A549 treated with DMSO at 1 μM for 4 hours (cell line): ENCODE measurements around the gene COA3. TPM values are rescaled to one million over a fixed set of nuclear protein-coding genes. Genes with fewer than 3 reads are reported as not detected.

ENCODE experiments used
- total RNA-seq: library from RNA; stranded (reverse); fragments of 200-300 nt; extraction: Qiagen RNA extraction; gene quantifications from 5 replicates; pipeline ENCODE4 v1.2.3, GENCODE V29; 2022; ENCODE audit warnings: low read depth

Gene COA3, protein sequence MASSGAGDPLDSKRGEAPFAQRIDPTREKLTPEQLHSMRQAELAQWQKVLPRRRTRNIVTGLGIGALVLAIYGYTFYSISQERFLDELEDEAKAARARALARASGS
- 118 to 145 TPM (median 129 TPM) in 5 replicates for total RNA-seq

DNA sequence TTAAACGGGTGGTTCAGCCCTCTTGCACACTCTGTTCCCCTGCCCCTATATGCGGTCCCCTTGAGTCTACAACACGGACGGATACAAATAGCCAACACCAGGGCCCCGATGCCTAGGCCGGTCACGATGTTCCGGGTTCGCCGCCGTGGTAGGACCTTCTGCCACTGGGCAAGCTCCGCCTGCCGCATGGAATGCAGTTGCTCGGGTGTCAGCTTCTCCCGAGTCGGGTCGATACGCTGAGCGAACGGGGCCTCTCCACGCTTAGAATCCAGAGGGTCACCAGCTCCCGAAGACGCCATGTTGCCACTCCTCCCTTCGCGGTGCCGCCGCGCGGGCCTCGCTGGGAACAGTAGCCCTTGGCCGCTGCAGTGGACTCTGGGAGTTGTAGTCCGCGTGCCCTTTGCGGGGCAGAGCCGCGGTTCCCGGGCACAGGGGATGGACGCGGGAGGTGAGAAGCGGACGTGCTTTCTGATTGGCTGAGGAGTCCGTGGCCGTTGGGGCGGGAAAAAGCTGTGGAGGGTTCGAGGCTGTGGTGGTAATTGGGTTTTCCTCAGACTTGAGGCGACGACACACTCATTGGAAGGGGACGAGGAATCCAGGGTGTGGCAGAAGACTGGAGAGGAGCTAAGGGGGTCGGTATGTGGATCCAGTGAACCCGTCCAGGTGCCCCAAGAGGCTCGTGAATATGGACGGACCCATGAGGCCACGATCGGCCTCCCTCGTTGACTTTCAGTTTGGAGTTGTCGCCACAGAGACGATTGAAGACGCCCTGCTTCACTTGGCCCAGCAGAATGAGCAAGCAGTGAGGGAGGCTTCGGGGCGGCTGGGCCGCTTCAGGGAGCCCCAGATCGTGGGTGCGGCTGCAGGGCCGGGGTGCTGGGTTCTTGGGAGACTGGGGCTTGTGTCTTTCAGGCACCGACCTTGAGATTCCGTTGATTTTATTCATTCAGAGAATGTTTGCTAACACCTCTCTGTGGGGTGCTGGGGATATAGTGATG is at the start of gene COA3, which contains the start of gene CNTD1:
TSS of gene COA3 (minus strand) at position 322 of the 998 bp plus-strand sequence. CDS start at position 299, 23 bp downstream.
TSS of gene CNTD1 (plus strand) at position 479 of the 998 bp plus-strand sequence. CDS start at position 686, 207 bp downstream.

DNA sequence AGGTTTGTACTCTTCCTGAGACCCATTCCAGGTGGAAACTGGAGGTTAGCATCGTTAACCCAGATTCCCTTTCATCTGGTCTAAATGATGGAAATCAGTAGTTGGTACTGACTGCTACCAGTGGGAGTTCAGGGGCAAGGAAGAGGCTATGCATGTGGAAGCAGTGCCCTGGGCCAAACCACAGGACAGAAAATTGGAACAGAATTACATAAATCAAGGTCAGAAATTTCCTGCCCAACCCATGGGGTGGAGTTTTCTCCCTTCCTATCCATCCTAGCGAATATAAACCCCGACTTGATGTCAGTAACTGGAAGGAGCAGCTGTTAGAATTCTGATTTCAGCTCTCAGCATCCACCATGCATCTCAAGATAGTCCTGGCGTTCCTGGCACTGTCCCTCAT is 45.8 kb upstream of the COA3 start, which contains the start of gene AOC2:
TSS of gene AOC2 (plus strand) at position 310 of the 400 bp plus-strand sequence. CDS start at position 357, 47 bp downstream.

DNA sequence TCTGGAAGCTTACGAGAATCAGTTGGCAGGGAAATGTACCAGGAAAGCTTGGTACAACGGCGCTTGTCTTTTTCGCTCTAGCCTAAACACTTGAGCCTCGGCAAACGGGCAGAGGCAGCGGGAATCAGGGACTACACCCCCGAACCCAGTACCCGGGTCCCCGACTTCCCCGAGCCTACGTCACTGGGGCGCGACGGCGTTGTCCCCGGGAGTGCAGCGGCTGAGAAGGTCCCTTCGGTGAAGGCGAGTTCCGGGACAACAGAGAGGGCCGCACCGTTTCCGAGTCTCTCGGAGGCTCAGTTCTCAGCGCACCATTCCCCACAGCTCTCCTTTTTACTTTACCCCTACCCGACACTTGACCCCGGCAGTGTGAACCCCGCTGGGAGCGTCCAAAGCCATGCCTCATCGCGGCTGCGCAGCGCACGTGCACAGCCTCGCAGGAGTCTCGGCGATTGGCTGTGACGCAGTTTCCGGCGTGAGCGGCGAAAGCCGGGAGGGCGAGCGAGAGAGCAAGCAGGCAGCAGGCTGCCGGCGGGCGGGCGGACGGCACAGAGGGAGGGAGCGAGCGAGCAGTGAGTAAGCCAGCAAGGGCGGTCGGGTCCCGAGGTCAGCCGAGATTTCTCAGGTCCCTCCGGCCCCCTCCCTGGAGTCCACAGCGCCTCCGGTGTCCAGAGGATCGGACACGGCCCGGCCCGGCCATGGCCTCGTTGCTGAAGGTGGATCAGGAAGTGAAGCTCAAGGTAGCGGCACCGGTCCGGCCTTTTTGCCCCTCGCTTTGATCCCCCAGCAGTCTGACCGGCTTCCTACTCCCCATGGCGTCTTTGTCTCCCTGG is 34.6 kb upstream of the COA3 start, which contains the start of gene PSME3:
TSS of gene PSME3 (plus strand) at position 464 of the 833 bp plus-strand sequence. CDS start at position 699, 235 bp downstream.

DNA sequence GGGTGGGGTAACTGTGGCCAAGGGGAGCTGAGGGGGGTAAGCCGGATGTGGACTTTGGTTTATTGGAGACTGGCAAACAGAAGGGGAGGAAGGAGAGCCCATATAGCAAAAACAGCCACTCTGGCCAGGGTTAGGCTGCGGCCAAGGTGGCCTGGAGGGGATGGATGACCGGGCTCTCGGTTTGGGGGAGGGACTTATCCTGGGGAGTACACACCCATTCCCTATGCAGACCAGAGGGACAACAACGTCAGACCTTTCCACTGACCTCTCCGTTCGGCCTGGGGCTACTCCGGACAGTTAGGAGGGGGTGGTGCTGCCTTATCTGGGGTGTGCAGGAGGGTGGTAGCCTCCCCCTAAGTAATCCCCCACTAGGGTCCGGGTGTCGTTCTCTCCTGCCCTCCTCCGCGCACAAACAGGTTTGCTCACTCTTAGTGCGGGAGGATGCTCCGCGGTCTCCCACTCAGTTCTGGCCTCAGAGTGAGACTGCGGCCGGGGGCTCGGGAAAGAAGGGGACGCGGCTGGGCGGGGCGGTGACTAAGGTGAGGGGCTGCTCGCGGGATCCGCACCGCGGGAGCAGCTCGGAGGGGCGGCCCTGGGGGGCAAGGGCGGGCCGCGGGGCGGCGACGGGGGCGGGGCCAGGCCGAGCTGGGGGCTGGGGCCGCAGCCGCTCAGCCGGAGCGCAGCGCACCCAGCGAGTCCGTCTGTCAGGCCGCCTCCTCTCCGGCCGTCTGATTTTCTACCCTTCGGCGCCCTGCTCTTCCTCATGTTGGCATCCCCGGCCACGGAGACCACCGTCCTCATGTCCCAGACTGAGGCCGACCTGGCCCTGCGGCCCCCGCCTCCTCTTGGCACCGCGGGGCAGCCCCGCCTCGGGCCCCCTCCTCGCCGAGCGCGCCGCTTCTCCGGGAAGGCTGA is 18.3 kb downstream of the COA3 start, which contains the start of gene WNK4:
TSS of gene WNK4 (plus strand) at position 675 of the 915 bp plus-strand sequence. CDS start at position 764, 89 bp downstream.

DNA sequence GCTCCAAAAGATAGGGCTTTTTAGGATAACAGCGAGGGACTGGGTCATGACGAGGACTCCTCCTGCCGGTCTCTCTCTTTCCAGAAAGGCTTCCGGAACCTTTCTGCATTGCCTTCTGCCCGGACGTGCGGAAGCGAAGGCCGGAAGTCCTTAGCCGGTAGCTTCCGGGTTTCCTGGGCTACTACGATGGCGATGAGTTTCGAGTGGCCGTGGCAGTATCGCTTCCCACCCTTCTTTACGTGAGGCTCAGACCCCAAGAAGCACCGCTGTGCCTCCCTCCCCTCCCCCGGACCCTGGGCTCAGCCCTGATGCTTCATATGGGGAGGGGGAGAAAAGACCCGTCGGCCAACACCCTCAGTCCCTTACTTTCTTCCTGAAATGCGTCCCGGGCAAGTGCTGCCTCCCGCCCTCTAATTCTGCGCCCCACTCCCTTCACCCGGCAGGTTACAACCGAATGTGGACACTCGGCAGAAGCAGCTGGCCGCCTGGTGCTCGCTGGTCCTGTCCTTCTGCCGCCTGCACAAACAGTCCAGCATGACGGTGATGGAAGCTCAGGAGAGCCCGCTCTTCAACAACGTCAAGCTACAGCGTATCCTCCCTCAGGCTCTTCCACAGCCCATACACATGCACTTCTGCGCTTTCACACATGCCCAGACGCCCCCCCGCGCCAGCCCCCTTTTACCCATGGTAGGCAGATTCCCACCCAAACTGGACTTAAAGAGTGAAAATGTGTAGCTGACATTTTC is 25.0 kb downstream of the COA3 start, which contains the start of gene VPS25:
TSS of gene VPS25 (plus strand) at position 160 of the 746 bp plus-strand sequence. CDS start at position 187, 27 bp downstream.

DNA sequence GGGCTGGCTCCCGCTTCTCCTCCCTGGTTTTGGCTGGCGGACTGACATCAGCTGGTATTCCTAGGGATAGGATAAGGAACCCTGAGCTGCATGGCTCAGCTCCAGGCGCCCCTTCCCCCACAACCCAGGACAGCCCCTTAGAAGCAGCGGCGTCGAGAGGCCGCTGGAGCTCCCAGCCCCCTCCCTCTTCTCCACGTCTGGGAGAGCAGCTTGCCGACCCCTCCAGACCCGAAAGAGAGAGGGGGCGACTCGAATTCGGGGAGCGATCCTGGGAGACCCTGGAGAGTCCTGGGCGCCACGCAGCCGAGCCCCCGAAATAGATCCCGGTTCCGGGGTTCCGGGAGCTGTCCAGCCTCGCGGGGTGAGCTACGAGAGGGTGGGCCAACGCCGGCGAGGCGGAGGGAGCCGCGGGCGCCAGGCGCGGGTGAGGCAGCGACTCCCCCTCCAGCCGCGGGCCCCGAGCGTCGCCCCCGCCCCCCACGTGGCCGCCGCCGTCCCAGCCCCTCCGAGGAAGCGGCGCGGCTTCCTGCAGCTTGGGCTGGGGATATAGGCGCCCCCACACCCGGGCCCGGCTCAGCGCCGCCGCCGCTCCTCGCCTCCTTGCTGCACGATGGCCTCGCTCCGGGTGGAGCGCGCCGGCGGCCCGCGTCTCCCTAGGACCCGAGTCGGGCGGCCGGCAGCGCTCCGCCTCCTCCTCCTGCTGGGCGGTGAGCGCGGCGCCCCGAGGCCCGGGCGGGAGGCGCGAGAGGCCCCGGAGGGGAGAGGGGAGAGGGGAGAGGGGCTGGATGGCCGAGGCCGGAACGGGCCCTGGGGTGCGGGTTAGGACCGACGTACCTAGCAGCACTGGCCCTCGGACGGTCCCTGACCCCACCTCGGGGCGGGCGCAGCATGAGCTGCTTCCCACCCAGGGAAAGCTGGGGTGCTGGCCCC is 37.6 kb downstream of the COA3 start, which contains the start of gene RAMP2:
TSS of gene RAMP2 (plus strand) at position 576 of the 930 bp plus-strand sequence. CDS start at position 611, 35 bp downstream.

Other genes with a start within 250 kb of the COA3 start
- 0.84 to 1.5 TPM (median 1.4 TPM) in 5 replicates for gene HSD17B1, start 245.8 kb downstream of the COA3 start, total RNA-seq
- gene COASY, start 236.6 kb downstream of the COA3 start, total RNA-seq = 109 to 137 TPM (median 125 TPM) in 5 replicates
- 51.9 to 63.2 TPM (median 59.8 TPM) in 5 replicates for gene MLX, start 231.6 kb downstream of the COA3 start, total RNA-seq
- 35.4 to 41.6 TPM (median 37.2 TPM) in 5 replicates for gene PSMC3IP, start 221.0 kb downstream of the COA3 start, total RNA-seq
- 28.1 to 34.5 TPM (median 32.2 TPM) in 5 replicates for gene RETREG3, start 189.3 kb downstream of the COA3 start, total RNA-seq
- 140 to 165 TPM (median 152 TPM) in 5 replicates for gene TUBG1, start 189.0 kb downstream of the COA3 start, total RNA-seq
- 18.0 to 26.0 TPM (median 23.3 TPM) in 5 replicates for gene TUBG2, start 139.4 kb downstream of the COA3 start, total RNA-seq
- 16.0 to 20.7 TPM (median 16.6 TPM) in 5 replicates for gene PLEKHH3, start 121.7 kb downstream of the COA3 start, total RNA-seq
- gene CCR10, start 116.9 kb downstream of the COA3 start, total RNA-seq = 0.24 to 0.46 TPM (median 0.37 TPM) in 5 replicates
- 5.6 to 7.0 TPM (median 6.3 TPM) in 5 replicates for gene CNTNAP1, start 116.2 kb downstream of the COA3 start, total RNA-seq
- gene EZH1, start 53.7 kb downstream of the COA3 start, total RNA-seq = 8.4 to 12.4 TPM (median 11.1 TPM) in 5 replicates
- 0.69 to 1.2 TPM (median 0.85 TPM) in 5 replicates for gene RAMP2, start 37.5 kb downstream of the COA3 start, total RNA-seq
- 124 to 130 TPM (median 127 TPM) in 5 replicates for gene VPS25, start 25.3 kb downstream of the COA3 start, total RNA-seq
- gene WNK4, start 18.1 kb downstream of the COA3 start, total RNA-seq = 0.56 to 2.4 TPM (median 1.6 TPM) in 5 replicates
- 0.05 to 0.28 TPM (median 0.05 TPM) in 4 of 5 replicates, not detected in the other for gene CNTD1, start 157 bp upstream of the COA3 start, total RNA-seq
- gene BECN1, start 25.6 kb upstream of the COA3 start, total RNA-seq = 77.4 to 103 TPM (median 83.0 TPM) in 5 replicates
- 239 to 264 TPM (median 256 TPM) in 5 replicates for gene PSME3, start 34.7 kb upstream of the COA3 start, total RNA-seq
- 1.9 to 3.0 TPM (median 2.2 TPM) in 5 replicates for gene AOC2, start 45.9 kb upstream of the COA3 start, total RNA-seq
- gene AOC3, start 52.5 kb upstream of the COA3 start, total RNA-seq = 0.99 to 2.0 TPM (median 1.5 TPM) in 5 replicates
- not detected in 5 replicates for gene G6PC1, start 102.1 kb upstream of the COA3 start, total RNA-seq
- 45.7 to 63.2 TPM (median 55.6 TPM) in 5 replicates for gene AARSD1, start 165.8 kb upstream of the COA3 start, total RNA-seq
- 0.84 to 1.5 TPM (median 0.89 TPM) in 5 replicates for gene PTGES3L, start 181.4 kb upstream of the COA3 start, total RNA-seq
- 21.4 to 22.5 TPM (median 21.9 TPM) in 5 replicates for gene RUNDC1, start 181.9 kb upstream of the COA3 start, total RNA-seq
- 2,855 to 3,764 TPM (median 2,988 TPM) in 5 replicates for gene RPL27, start 199.7 kb upstream of the COA3 start, total RNA-seq
- 16.9 to 21.8 TPM (median 17.9 TPM) in 5 replicates for gene IFI35, start 208.1 kb upstream of the COA3 start, total RNA-seq
- 214 to 226 TPM (median 218 TPM) in 5 replicates for gene VAT1, start 223.7 kb upstream of the COA3 start, total RNA-seq
- 0.10 to 0.16 TPM (median 0.12 TPM) in 5 replicates for gene RND2, start 226.5 kb upstream of the COA3 start, total RNA-seq